AG20443 (cell line): ENCODE measurements around the gene PBXIP1.
A peak's percentile ranks its signal among the peaks of the same experiment; 100 is the strongest.
"Not testable (repeated sequence)": the region's sequence is repeated elsewhere in the genome, so short reads cannot be mapped to it uniquely, and the experiment has no call there.

Experiments
- DNase-seq: peaks from one replicate; pipeline ENCODE4 v3.0.0; 2012; ENCODE audit warnings: low spot score, mixed read lengths

PBXIP1 gene

GRCh38 chr1:154994591-154994990, 38.7 kb upstream of the PBXIP1 start:
- no peak for DNase-seq

- no peak for DNase-seq
Observed at GRCh38 chr1:154994269-154994587, 38.3 kb upstream of the PBXIP1 start.

- DNase-seq, result no peak
Observed at GRCh38 chr1:154993572-154994268, 37.8 kb upstream of the PBXIP1 start, which contains the start of gene LENEP. LENEP (plus strand) TSS chr1:154993586; CDS start chr1:154993608, 22 bp downstream.

GRCh38 chr1:154992721-154993571, 37.0 kb upstream of the PBXIP1 start:
- no peak for DNase-seq

- DNase-seq, result no peak
Observed at GRCh38 chr1:154990276-154990675, 34.4 kb upstream of the PBXIP1 start.

- no peak for DNase-seq
Observed at GRCh38 chr1:154989195-154989860, 33.4 kb upstream of the PBXIP1 start.

- no peak for DNase-seq
Observed at GRCh38 chr1:154988058-154988954, 32.4 kb upstream of the PBXIP1 start.

GRCh38 chr1:154987326-154987725, 31.4 kb upstream of the PBXIP1 start:
- DNase-seq, result no peak

- DNase-seq, result not testable (repeated sequence)
Observed at GRCh38 chr1:154986736-154987135, 30.8 kb upstream of the PBXIP1 start.

- no peak for DNase-seq
Observed at GRCh38 chr1:154983776-154984466, 28.0 kb upstream of the PBXIP1 start.

- DNase-seq, result peak; percentile 97
Observed at GRCh38 chr1:154982897-154983648, 27.2 kb upstream of the PBXIP1 start, which contains the start of gene FLAD1. FLAD1 (plus strand) TSS chr1:154983344; CDS start chr1:154983695, 351 bp downstream.

- no peak for DNase-seq
Observed at GRCh38 chr1:154982341-154982740, 26.4 kb upstream of the PBXIP1 start.

GRCh38 chr1:154978360-154978759, 22.5 kb upstream of the PBXIP1 start:
- DNase-seq, result no peak

GRCh38 chr1:154977762-154978161, 21.9 kb upstream of the PBXIP1 start:
- not testable (repeated sequence) for DNase-seq

- DNase-seq, result no peak
Observed at GRCh38 chr1:154975409-154976059, 19.6 kb upstream of the PBXIP1 start.

- DNase-seq, result peak; percentile 92
Observed at GRCh38 chr1:154974808-154975408, 19.0 kb upstream of the PBXIP1 start.

GRCh38 chr1:154974102-154974807, 18.4 kb upstream of the PBXIP1 start, which contains the start of gene CKS1B:
CKS1B (plus strand) TSS chr1:154974681; CDS start chr1:154974746, 65 bp downstream.
- DNase-seq, result peak; percentile 91

- DNase-seq, result peak; percentile 84
Observed at GRCh38 chr1:154973344-154974101, 17.6 kb upstream of the PBXIP1 start.
